ENCODE data around the gene EFCAB5.

DNA sequence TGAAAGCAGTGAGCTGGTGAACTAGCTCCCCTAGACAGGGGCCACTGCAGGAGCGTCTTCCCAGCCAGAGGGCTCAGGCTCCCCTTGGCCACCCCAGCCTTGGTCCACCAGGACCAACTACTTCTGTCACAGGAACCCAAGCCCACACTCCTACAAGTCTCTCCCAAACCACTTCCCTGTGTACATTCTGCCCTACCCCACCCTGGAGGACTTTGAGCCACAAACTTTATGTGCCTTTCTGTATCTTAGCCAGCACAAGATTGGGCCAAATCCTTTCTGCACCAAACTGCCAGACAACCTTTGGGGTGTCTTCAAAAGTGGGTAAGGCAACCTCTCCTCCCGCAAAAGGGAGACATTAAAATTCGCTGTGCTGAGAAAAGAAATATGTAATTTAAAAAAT lies 31.6 kb downstream of the EFCAB5 start:
- TF ChIP-seq, protein P1, sequence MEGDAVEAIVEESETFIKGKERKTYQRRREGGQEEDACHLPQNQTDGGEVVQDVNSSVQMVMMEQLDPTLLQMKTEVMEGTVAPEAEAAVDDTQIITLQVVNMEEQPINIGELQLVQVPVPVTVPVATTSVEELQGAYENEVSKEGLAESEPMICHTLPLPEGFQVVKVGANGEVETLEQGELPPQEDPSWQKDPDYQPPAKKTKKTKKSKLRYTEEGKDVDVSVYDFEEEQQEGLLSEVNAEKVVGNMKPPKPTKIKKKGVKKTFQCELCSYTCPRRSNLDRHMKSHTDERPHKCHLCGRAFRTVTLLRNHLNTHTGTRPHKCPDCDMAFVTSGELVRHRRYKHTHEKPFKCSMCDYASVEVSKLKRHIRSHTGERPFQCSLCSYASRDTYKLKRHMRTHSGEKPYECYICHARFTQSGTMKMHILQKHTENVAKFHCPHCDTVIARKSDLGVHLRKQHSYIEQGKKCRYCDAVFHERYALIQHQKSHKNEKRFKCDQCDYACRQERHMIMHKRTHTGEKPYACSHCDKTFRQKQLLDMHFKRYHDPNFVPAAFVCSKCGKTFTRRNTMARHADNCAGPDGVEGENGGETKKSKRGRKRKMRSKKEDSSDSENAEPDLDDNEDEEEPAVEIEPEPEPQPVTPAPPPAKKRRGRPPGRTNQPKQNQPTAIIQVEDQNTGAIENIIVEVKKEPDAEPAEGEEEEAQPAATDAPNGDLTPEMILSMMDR (conservative IDR thresholded peaks at IDR 0.05; ENCODE audit: low read depth, low read length), result no peak
- no peak for TF ChIP-seq EZH2 (IDR thresholded peaks at IDR 0.05; ENCODE audit: low read length, unreplicated experiment)
- TF ChIP-seq EZH2phosphoT487 (IDR thresholded peaks at IDR 0.05; ENCODE audit: borderline replicate concordance, low read length), result no peak
